Measurements from ENCODE around the gene CAMK4. TPM values are rescaled to one million over a fixed set of nuclear protein-coding genes. Genes with fewer than 3 reads are reported as not detected.

CAMK4 gene
- total and polyA plus RNA-seq, 8 donors: 0.45 to 25.1 (median 3.8) TPM

- Histone ChIP-seq H3K4me3 (no peak overlapping the region), H3K27ac (no peak overlapping the region), H3K36me3 (no peaks in the 10 kb centered on the region), H3K27me3 (no peaks in the 10 kb centered on the region), H3K9me3 (no peaks in the 10 kb centered on the region), H3K4me1 (no peaks in the 10 kb centered on the region)
- TF ChIP-seq, protein P1, sequence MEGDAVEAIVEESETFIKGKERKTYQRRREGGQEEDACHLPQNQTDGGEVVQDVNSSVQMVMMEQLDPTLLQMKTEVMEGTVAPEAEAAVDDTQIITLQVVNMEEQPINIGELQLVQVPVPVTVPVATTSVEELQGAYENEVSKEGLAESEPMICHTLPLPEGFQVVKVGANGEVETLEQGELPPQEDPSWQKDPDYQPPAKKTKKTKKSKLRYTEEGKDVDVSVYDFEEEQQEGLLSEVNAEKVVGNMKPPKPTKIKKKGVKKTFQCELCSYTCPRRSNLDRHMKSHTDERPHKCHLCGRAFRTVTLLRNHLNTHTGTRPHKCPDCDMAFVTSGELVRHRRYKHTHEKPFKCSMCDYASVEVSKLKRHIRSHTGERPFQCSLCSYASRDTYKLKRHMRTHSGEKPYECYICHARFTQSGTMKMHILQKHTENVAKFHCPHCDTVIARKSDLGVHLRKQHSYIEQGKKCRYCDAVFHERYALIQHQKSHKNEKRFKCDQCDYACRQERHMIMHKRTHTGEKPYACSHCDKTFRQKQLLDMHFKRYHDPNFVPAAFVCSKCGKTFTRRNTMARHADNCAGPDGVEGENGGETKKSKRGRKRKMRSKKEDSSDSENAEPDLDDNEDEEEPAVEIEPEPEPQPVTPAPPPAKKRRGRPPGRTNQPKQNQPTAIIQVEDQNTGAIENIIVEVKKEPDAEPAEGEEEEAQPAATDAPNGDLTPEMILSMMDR (IDR thresholded peaks at IDR 0.05): no peak
- no peak for TF ChIP-seq EP300 (IDR thresholded peaks at IDR 0.05)
- intact Hi-C loops (cut with DNase I; ENCODE audit: low total_unique reads): no loop called here
- no peak for DNase-seq
Observed at GRCh38 chr5:111366388-111366787, 142.2 kb downstream of the CAMK4 start.

DNA sequence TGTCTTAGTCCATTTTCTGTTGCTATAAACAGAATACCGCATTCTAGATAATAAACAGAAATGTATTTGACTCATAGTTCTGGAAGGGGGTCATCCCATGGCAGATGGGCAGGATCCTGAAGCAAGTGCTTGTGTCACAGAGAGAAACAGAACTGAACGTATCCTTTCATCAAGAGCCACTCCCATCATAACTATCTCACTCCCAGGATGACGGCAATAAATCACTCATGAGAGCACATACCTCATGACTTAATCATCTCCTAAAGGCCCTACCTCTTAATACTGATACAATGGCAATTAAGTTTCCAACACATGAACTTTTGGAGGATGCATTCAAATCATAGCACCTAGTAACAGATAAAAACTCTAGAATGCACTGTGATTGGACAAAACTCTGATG, 142.9 kb downstream of the CAMK4 start:
- TF ChIP-seq EP300 (IDR thresholded peaks at IDR 0.05) (no peak), POLR2AphosphoS5 (IDR thresholded peaks at IDR 0.05) (no peak), POLR2A (IDR thresholded peaks at IDR 0.05) (no peak)
- TF ChIP-seq, protein P1 (IDR thresholded peaks at IDR 0.05): no peak
- no peak for DNase-seq
- no peak overlapping the region for H3K27ac ChIP-seq
- no peaks in the 10 kb centered on the region for H3K27me3 ChIP-seq
- H3K4me3 ChIP-seq: no peak overlapping the region
- no peaks in the 10 kb centered on the region for H3K9me3 ChIP-seq
- intact Hi-C loops (cut with DNase I; ENCODE audit: low total_unique reads): no loop called here
- no peaks in the 10 kb centered on the region for H3K36me3 ChIP-seq
- 75 to 85% (median 82%) methylated on average over 3 of the region's 3 CpGs for WGBS, 5 donors
- H3K4me1 ChIP-seq: no peaks in the 10 kb centered on the region

DNA sequence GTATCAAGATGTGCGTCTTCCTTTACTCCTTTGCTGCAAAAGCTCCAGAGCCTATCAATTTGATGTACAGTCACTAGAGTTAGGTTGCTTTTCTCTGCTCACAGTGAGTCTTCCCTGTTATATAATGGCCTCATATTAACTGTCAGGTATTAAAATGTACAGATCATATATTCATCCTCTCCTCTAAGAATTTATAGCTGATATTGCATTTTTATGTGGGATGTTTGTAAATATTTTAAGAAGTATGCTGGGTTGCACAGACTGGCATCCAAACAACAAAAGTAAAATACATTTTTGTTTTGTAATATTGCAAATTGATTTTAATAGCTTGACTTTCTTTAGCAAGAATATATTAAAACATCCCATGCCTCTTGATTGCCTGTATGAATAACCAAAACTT, 148.6 kb downstream of the CAMK4 start:
- H3K4me3 ChIP-seq: no peak overlapping the region
- H3K36me3 ChIP-seq: no peaks in the 10 kb centered on the region
- H3K4me1 ChIP-seq: no peaks in the 10 kb centered on the region
- H3K9me3 ChIP-seq: no peaks in the 10 kb centered on the region
- H3K27ac ChIP-seq: no peak overlapping the region
- 91 to 100% (median 95%) methylated on average over 1 of the region's 1 CpG for WGBS, 5 donors
- intact Hi-C loops (cut with DNase I; ENCODE audit: low total_unique reads): no loop called here
- no peaks in the 10 kb centered on the region for H3K27me3 ChIP-seq
- DNase-seq: no peak
- TF ChIP-seq EP300 (IDR thresholded peaks at IDR 0.05) (no peak), POLR2AphosphoS5 (IDR thresholded peaks at IDR 0.05) (no peak), POLR2A (IDR thresholded peaks at IDR 0.05) (no peak)
- TF ChIP-seq, protein P1 (IDR thresholded peaks at IDR 0.05): no peak

GRCh38 chr5:111374380-111374779, 150.2 kb downstream of the CAMK4 start:
- WGBS, 5 donors: 74 to 83% (median 77%) methylated on average over 4 of the region's 4 CpGs
- Histone ChIP-seq H3K27me3 (no peaks in the 10 kb centered on the region), H3K9me3 (no peaks in the 10 kb centered on the region), H3K4me1 (no peaks in the 10 kb centered on the region), H3K36me3 (no peaks in the 10 kb centered on the region), H3K27ac (no peak overlapping the region), H3K4me3 (no peak overlapping the region)
- TF ChIP-seq POLR2AphosphoS5 (IDR thresholded peaks at IDR 0.05) (no peak), POLR2A (IDR thresholded peaks at IDR 0.05) (no peak), EP300 (IDR thresholded peaks at IDR 0.05) (no peak)
- TF ChIP-seq, protein P1 (IDR thresholded peaks at IDR 0.05): no peak
- DNase-seq: no peak
- intact Hi-C loops (cut with DNase I; ENCODE audit: low total_unique reads): no loop called here
